Lower leg skin (tissue), 3 donors: ENCODE data around the gene CWH43.

Experiments used
- CTCF ChIP-seq, 3 donors: fragments of 450-650 bp; IDR thresholded peaks; one replicate each; pipeline ENCODE4 v1.5.1; 2016; ENCODE audit warnings: antibody characterized with exemption in 3 of 3, mild to moderate bottlenecking in 3 of 3, moderate library complexity in 2 of 3
- POLR2A ChIP-seq, 2 donors: fragments of 450-650 bp; IDR thresholded peaks; one replicate each; pipeline ENCODE4 v1.6.1; 2016 to 2017; ENCODE audit warnings: antibody characterized with exemption in 2 of 2, mild to moderate bottlenecking in 1 of 2, moderate library complexity in 1 of 2

GRCh38 chr4:49000806-49001205 lies 14.7 kb downstream of the CWH43 start:
- no peak for TF ChIP-seq CTCF (IDR thresholded peaks at IDR 0.05)
- no peak for TF ChIP-seq POLR2A (IDR thresholded peaks at IDR 0.05)
